OCI-LY3 (cell line): Measurements from ENCODE around the gene AKAP6.

Source experiments
- EZH2phosphoT487 ChIP-seq: fragments of 200-600 bp; shearing (Covaris generic); IDR thresholded peaks from 2 replicates; pipeline ENCODE4 v1.6.1; 2018; ENCODE audit warnings: antibody characterized with exemption, mixed run types, low read depth
- TF ChIP-seq, protein P1 (sequence below): fragments of 200-600, 300-600 bp; sonication (generic); IDR thresholded peaks from 2 replicates; pipeline ENCODE4 v1.5.1; 2014; ENCODE audit warnings: antibody characterized with exemption, low read length, low read depth

DNA sequence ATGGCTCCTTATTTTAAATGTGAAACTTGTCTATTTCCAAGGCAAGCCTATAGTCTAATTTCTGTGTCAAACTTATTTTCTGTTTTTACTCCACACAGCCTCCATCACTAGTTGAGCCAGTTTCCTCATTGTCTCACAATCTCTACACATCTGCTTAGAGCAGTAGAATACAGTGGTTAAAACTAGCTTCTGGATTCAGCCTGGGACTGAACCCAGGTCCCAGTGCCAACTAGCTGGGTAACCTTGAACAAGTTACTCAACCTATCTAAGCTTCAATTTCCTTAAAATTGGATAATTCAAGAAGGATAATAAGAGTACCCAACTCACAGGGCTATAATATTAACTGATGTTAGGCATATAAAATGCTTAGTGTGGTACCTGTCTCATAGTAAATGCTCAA lies 304.8 kb downstream of the AKAP6 start:
- TF ChIP-seq, protein P1, sequence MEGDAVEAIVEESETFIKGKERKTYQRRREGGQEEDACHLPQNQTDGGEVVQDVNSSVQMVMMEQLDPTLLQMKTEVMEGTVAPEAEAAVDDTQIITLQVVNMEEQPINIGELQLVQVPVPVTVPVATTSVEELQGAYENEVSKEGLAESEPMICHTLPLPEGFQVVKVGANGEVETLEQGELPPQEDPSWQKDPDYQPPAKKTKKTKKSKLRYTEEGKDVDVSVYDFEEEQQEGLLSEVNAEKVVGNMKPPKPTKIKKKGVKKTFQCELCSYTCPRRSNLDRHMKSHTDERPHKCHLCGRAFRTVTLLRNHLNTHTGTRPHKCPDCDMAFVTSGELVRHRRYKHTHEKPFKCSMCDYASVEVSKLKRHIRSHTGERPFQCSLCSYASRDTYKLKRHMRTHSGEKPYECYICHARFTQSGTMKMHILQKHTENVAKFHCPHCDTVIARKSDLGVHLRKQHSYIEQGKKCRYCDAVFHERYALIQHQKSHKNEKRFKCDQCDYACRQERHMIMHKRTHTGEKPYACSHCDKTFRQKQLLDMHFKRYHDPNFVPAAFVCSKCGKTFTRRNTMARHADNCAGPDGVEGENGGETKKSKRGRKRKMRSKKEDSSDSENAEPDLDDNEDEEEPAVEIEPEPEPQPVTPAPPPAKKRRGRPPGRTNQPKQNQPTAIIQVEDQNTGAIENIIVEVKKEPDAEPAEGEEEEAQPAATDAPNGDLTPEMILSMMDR: no peak
- TF ChIP-seq EZH2phosphoT487: no peak
